ENCODE measurements around the gene SORCS1.

The SORCS1 gene

DNA sequence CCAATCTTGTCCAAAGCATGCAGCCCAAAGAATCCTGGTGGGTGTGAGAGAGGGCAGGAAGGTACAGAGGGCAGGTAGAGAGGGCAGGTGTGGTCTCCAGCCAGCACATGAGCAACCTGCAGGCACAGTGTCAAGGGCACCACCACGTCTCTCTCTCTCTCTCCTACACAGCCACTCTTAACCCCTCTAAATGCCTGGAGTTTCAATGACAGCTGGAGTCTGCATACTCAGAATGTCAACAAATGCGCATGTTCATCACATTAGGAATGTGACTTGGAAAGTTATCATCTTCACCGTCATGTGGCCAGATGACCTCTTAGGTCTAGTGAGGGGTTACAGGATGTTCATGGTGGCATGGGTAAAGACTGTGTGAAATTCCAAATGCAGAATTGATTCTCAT lies 456.8 kb downstream of the SORCS1 start:
- H3K27ac ChIP-seq = no peak overlapping the region
- TF ChIP-seq, protein P1, sequence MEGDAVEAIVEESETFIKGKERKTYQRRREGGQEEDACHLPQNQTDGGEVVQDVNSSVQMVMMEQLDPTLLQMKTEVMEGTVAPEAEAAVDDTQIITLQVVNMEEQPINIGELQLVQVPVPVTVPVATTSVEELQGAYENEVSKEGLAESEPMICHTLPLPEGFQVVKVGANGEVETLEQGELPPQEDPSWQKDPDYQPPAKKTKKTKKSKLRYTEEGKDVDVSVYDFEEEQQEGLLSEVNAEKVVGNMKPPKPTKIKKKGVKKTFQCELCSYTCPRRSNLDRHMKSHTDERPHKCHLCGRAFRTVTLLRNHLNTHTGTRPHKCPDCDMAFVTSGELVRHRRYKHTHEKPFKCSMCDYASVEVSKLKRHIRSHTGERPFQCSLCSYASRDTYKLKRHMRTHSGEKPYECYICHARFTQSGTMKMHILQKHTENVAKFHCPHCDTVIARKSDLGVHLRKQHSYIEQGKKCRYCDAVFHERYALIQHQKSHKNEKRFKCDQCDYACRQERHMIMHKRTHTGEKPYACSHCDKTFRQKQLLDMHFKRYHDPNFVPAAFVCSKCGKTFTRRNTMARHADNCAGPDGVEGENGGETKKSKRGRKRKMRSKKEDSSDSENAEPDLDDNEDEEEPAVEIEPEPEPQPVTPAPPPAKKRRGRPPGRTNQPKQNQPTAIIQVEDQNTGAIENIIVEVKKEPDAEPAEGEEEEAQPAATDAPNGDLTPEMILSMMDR (IDR thresholded peaks at IDR 0.05) = no peak
- TF ChIP-seq ZFX (IDR thresholded peaks at IDR 0.05; ENCODE audit: borderline replicate concordance) = no peak

DNA sequence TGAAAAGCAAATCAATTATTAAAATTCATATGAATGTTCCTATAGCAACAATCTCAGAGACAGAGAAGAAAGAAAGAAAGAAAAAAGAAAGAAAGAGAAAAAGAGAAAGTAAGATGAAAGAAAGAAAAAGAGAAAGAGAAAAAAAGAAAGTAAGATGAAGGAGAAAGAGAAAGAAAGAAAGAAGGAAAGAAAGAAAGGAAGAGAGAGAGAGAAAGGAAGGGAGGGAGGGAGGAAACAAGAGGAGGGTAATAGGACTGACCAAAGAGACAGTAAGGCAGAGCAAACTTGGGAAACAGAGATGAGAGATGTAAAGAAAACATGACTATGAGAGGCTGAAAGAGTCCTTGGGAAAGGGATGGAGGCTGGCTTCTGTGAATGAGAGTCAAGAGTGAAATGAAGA lies 458.4 kb downstream of the SORCS1 start:
- no peak for TF ChIP-seq ZFX (IDR thresholded peaks at IDR 0.05; ENCODE audit: borderline replicate concordance)
- TF ChIP-seq, protein P1 (IDR thresholded peaks at IDR 0.05) = no peak
- no peak overlapping the region for H3K27ac ChIP-seq

DNA sequence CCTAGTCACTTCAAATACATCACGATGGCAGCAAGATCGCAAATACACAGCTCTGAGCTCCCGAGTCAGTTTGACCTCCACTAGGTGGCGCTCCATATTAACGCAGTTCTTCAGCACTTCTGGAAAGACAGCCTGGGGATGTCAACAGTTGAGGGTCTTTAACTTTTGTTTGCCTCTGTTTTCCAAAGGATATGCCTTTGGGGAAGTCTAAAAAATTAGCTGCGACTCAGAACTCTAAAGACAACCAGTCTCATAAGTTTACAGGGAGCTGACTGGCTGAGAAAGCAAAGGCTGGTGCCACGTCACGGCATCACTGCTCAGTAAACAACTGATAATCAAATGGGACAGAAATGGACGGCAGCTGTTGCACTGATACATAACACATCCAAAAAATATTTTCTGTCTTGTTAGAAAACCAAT lies 458.8 kb downstream of the SORCS1 start:
- TF ChIP-seq, protein P1 (IDR thresholded peaks at IDR 0.05) = peak; percentile 88
- TF ChIP-seq ZFX (IDR thresholded peaks at IDR 0.05; ENCODE audit: borderline replicate concordance) = no peak
- H3K27ac ChIP-seq = no peak overlapping the region

DNA sequence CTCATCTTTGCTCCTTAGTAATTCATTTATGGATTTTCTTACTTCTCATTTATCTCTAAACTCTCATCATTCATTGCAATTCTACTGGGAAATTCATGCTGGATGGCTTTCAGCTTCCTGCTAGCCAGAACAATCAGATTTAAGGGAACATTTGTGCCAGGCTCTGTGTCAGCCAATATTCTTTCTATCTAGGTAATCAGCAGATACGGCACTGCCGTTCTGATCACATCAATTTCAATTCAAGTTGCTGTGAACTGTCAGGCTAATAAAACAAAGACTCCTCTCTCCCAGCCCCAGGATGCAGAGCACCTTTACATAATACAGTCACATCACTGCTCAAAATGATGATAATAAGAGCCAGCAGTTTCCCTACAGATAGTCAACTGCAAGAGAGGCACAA lies 468.3 kb downstream of the SORCS1 start:
- TF ChIP-seq, protein P1 (IDR thresholded peaks at IDR 0.05) = no peak
- no peak for TF ChIP-seq ZFX (IDR thresholded peaks at IDR 0.05; ENCODE audit: borderline replicate concordance)
- no peak overlapping the region for H3K27ac ChIP-seq

DNA sequence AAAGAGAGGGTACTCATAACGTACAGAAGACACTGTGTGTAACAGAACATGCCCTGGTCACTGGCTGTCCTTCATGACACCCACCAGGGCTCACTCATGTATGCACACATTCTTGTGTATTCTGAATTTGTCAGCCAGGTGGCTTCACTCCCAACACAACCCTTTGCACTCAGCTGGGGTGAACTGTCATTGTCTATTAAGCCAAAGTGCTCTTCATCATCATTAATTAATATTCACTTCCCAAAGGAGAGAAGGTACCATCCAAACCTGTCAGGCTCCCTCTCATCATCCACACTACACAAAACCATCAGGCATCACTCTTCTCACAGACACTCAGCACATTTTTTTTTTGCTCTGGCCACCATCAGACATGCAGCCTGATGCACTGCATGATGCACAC lies 469.8 kb downstream of the SORCS1 start:
- TF ChIP-seq, protein P1 (IDR thresholded peaks at IDR 0.05) = no peak
- TF ChIP-seq ZFX (IDR thresholded peaks at IDR 0.05; ENCODE audit: borderline replicate concordance) = no peak
- no peak overlapping the region for H3K27ac ChIP-seq

DNA sequence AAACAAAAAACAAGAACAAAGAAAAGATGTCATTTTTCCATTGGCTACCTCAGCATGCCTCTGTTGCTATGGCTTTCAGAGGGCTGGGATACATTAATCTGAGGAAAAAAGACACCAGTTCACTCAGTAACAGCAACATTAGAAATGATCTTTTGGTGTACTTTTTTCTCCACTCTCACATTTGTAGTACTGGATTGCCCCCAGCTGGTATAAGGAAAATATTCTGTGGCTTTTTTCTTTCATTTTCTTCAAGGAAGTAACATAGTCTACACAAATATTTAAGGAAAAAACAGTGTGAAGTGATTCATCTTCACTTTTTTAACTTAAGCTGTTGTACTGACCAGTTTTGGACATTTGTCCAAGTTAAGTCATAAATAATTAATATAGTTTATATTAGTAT lies 482.3 kb downstream of the SORCS1 start:
- H3K27ac ChIP-seq = no peak overlapping the region
- TF ChIP-seq, protein P1 (IDR thresholded peaks at IDR 0.05) = no peak
- TF ChIP-seq ZFX (IDR thresholded peaks at IDR 0.05; ENCODE audit: borderline replicate concordance) = no peak

DNA sequence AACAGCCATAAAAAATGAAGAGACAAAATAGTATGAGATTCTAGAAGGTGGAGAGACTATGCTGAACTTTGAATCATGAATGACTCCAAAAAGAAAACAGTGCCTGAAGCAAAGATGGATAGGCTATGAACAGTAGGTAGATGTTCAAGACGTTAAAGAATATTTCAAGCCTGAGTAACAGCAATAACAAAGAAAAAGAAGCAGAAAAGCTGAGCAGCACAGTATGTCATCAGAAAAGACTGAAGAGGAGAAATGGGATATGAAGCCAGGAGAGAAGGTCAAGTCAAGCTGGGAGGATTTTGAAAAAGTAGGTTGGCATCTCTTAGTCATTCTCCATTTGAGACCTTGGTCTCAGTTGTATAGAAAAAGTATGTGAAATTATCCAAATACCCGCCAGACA lies 484.4 kb downstream of the SORCS1 start:
- TF ChIP-seq, protein P1 (IDR thresholded peaks at IDR 0.05) = no peak
- no peak for TF ChIP-seq ZFX (IDR thresholded peaks at IDR 0.05; ENCODE audit: borderline replicate concordance)
- H3K27ac ChIP-seq = no peak overlapping the region
